ENCODE measurements around the gene CYP2A7.
"Not testable (repeated sequence)": the region's sequence is repeated elsewhere in the genome, so short reads cannot be mapped to it uniquely, and the experiment has no call there.

Gene CYP2A7

DNA sequence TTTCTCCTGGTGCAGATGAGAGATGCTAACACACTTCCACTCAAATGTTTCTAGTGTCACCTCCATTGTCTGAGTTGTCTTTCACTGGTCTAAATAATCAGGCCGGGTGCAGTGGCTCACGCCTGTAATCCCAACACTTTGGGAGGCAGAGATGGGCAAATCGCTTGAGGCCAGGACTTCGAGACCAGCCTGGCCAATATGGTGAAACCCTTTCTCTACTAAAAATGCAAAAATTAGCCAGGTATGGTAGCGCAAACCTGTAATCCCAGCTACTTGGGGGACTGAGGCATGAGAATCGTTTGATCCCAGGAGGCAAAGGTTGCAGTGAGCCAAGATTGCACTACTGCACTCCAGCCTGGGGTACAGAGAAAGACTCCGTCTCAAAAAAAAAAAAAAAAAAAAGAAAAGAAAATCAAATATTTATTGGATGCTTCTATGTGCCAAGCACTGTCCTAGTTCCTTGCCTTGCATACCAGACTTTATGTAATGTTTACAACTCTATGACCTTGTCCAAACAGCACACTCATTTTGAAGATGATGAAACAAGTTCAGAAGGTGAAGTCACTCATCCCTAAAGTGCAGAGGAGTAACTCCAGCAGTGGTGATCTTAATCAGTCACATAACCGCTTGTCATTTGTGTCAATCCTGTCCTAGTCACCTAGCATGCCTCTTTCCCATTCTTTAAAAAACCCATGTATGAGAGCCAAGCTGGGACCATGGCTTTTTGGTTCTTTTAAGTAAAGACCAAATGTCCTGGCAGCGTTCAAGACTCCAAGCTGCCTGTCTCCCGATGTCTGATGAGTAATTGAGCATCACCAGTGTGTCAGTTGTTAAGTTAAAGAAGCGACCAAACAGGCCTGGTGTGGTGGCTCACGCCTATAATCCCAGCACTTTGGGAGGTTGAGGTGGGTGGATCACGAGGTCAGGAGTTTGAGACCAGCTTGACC, 15.1 kb upstream of the CYP2A7 start:
- not testable (repeated sequence) for DNase-seq

DNA sequence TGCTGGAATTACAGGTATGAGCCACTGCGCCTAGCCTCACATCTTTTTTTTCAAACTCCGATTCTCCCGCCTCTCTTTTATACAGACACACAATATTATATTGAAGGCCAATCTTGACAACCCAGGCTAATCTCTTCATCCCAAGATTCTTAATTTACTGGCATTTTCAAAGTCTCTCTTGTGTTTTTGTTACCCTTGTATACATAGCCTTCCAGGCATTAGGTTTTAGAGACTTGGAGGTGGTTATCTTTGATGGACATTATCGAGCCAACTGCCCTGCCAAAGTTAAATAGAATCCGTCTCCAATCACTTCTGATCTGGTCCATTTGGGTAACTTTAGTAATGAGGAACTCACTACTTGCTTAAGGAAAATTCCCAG, 14.4 kb upstream of the CYP2A7 start:
- DNase-seq, result no peak

DNA sequence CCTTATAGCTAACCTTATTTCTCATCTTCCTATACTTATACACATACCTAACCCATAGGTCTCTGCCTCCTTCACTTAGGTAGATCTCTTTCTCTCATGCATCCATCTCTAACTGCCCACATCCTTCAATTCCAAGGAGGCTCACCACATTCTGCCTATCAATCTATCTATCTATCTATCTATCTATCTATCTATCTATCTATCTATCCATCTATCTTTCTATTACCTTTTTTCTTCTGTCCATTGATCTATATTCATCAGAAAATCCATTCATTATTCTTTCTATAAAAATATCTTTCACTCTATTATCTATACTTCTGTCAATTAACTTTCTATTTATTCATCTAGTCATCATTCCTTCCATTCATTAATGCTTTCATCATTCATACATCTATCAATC, 11.1 kb upstream of the CYP2A7 start:
- no peak for DNase-seq

DNA sequence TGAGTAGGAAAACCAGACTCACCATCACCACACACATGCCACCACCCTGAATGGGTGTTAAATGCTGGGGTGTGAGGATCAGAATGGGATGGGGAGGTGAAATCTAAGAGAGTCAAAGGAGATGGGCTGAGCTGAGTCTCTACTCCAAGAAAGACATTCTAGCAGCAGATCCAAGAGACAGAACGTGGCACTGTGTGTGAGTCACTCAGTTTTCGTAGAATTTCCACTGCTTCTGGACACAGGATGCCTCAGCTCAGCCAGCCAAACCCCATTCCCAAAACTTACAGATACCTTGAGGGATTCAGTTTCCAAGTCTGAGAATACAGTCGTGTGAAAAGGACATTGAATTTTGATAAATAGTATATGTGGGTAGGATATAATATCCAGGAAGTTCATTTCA, 7.3 kb upstream of the CYP2A7 start:
- DNase-seq, result no peak

DNA sequence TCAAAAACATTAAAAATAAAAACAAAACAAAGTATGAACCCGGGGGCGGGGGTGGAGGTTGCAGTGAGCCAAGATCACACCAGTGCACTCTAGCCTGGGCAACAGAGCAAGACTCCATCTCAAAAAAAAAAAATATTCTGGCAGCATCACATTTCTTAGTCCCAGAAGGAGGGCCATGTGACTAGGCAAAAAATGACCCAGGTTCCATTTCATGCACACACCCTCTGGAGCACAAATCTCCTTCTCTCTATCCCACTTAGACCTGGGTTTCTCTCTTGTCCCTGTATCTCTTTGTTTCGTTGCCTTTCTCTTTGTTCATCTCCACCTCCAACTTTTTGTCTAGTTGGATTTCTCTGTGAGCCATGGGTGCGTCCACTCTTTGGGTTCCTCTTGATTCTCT, 6.2 kb upstream of the CYP2A7 start:
- no peak for DNase-seq

DNA sequence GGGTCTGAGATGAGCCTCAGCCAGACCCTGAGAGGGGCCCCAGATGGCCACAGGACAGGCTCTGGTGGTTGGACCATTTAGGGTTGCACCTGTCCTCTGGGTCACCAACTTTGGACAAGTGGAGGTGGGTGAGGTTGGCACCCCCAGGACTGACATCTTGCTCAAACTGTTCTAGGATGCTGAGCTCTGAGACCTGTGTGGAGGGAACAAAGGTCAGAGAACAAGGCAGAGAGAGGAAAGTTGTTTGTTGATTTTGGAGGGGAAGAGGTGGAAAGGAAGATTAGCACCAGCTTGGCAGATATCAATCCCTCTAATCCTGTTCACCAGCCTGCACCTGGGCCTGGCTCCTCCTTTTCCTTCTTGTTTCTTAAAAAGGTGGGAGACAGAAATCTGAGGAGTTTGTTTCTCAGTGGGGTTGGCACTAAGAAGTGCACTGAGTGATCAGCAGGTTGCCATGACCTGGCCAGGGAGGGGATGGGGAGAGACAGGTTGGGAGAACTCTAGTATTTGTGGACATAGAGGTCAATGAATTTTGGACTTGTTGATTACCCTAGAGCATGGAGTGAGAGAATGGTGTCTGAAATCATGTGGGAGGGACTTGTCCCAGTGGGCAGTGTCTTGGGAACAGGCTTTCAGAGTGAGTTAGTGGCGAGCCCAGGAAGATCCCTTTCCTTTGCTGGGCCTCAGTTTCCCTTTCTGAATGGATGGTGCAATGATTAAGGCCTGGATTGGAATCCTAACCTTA, 2.3 kb upstream of the CYP2A7 start:
- not testable (repeated sequence) for DNase-seq

DNA sequence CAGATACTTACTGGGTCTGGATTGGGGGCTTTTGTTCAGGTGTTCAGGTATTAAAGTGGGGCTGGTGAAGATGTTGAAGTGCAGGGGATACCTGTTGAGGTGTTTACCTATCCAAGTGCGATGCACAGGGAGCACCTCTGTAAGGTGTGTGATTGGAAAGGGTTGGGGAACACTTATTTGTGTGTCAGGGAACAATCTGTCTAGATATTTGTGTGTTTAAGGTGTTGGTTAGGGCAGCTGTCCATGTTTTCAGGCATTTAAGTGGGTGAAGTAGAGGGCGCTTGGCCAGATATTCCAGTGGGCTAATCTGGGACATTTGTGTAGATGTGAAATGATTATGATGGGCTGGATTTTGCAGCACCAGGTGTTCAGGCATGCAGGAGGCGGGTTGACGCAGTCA, 2.7 kb downstream of the CYP2A7 start:
- DNase-seq, result not testable (repeated sequence)

DNA sequence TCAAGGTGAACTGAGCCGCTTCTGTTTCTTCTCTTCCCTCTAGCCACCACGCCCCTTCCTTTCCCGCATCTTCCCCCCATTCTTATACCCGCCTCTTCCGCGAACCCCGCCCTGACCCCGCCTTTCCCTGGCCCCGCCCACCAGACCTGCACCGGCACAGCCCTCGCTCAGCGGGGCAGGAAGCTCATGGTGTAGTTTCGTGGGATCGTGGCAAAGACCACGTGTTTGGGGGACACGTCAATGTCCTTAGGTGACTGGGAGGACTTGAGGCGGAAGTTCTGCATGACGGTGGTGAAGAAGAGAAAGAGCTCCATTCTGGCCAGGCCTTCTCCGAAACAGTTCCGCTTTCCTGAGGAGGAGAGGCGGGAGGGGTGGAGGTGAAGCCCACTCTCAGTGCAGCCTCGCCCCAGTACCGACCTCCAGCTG, 6.5 kb downstream of the CYP2A7 start:
- not testable (repeated sequence) for DNase-seq

DNA sequence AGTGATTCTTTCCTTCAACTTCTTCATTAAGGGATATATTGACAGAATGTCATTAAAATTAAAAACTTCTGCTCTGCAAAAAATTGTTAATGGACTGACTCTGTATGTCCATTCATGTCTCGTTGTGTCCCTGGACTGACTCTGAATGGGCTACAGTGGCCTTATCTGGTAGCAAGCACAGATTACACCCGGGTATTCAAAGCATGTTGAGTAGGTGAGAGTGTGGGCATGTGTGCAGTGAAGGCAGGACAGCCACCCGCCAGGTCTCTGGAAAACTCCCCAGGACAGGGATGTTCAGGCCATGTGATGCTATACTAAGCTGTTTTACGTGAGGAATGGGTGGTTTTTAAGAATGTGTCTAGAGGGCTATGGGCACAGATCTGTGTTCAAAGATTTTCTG, 7.2 kb downstream of the CYP2A7 start:
- not testable (repeated sequence) for DNase-seq

DNA sequence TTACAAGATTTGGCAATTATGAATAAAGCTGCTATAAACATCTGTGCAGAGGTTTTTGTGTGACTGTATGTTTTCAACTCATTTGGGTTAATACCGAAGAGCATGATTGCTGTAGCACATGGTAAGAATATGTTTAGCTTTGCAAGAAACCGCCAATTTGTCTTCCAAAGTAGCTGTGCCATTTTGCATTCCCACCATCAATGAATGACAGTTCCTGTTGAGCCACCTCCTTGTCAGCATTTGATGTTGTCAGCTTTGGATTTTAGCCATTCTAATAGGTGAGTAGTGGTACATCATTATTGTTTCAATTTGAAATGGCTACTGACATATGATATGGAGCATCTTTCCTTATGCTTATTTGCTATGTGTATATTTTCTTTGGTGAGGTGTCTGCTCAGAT, 8.2 kb downstream of the CYP2A7 start:
- not testable (repeated sequence) for DNase-seq

DNA sequence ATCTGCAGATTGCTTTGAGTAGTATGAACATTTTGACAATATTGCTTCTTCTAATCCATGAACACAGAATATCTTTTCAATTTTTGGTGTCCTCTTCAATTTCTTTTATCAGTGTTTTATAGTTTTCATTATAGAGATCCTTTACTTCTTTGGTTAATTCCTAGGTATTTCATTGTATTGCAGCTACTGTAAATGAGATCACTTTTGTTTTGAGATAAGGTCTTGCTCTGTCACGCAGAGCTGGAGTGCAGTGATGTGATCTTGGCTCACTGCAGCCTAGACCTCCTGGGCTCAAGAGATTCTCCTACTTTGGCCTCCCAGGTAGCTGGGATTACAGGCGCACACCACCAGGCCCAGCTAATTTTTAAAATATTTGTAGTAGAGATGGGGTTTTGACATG, 9.8 kb downstream of the CYP2A7 start:
- DNase-seq, result no peak

DNA sequence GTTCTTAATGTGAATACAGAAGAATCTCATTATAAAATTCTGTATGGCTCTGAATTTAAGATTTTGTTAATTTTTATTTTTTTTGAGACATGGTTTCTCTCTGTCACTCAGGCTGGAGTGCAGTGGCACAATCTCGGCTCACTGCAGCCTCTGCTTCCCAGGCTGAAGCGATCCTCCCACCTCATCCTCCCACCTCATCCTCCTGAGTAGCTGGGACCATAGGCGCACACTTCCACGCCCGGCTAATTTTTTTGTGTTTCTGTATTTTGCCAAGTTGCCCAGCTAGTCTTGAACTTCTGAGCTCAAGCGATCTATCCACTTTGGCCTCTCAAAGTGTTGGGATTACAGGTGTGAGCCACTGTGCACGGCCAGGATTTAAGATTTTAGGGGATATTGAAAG, 14.3 kb downstream of the CYP2A7 start:
- DNase-seq, result no peak

DNA sequence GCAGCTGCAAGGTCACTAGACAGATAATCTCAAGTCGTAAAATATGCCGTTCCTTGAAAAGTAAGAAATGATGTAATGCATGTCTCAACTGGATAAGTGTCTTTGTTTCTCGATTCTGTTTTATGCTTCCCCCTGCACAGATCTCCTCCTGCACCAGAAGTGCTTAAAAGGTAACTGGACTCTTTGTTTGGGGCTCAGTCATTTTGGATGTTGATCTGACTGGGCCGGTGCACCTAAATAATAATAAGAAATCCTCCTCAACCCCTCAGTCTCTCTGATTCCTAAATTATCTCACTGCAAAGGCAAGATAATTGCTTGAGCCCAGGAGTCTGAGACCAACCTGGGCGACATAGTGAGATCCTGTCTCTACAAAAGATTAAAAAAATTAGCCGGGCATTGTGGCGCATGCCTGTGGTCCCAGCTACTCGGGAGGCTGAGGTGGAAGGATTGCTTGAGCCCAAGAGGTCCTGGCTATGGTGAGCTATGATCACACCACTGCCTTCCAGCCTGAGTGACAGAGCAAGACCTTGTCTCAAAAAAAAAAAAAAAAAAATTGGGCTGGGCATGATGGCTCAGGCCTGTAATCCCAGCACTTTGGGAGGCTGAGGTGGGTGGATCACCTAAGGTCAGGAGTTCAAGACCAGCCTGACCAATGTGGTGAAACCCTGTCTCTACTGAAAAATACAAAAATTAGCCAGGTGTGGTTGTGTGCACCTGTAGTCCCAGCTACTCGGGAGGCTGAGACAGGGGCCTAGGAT, 17.1 kb downstream of the CYP2A7 start:
- DNase-seq, result not testable (repeated sequence)

DNA sequence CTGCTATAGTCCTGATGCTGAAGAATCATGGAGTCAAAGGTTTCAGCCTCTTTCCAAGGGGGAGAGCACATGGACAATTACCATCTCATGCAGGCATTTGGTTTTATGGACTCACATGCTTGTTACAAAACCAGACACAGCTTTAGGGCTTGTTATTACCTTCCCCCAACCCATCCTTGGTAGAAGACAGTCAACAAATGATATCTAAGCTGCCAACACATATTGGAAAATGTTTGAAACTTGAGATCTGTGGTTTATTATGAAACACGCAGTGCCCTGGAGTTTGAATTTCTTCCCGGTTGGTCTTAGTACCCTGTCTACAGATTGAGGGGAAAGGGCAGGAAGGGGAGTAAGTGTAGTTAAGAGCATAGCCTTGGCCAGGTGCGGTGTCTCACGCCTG, 19.2 kb downstream of the CYP2A7 start:
- no peak for DNase-seq

DNA sequence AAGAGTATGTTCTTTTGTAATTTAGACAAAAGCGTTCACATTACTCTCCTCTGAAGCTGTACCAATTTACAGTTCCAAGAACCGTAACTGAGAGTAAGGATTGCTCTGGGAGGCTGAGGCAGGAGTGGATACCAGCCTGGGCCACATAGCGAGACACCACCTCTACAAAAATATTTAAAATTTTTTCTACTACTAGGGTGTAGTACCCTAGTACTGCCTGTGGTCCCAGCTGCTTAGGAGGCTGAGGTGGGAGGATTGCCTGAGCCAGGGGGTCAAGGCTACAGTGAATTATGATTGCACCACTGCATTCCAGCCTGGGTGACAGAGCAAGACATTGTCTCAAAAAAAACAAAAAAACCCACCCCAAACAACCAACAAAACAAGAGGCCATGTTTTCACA, 19.7 kb downstream of the CYP2A7 start:
- no peak for DNase-seq

DNA sequence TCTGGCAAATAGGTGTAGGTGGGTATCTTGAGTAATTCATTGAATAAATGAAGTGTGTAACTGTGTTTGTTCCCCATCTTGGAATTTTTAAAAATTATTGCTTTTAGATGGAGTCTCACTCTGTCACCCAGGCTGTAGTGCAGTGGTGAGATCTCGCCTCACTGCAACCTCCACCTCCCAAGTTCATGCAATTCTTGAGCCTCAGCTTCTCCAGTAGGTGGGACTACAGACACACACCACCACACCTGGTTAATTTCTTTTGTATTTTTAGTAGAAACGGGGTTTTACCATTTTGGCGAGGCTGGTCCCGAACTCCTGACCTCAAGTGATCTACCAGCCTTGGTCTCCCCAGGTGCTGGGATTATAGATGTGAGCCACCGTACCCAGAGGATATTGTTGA, 23.9 kb downstream of the CYP2A7 start:
- DNase-seq, result no peak

DNA sequence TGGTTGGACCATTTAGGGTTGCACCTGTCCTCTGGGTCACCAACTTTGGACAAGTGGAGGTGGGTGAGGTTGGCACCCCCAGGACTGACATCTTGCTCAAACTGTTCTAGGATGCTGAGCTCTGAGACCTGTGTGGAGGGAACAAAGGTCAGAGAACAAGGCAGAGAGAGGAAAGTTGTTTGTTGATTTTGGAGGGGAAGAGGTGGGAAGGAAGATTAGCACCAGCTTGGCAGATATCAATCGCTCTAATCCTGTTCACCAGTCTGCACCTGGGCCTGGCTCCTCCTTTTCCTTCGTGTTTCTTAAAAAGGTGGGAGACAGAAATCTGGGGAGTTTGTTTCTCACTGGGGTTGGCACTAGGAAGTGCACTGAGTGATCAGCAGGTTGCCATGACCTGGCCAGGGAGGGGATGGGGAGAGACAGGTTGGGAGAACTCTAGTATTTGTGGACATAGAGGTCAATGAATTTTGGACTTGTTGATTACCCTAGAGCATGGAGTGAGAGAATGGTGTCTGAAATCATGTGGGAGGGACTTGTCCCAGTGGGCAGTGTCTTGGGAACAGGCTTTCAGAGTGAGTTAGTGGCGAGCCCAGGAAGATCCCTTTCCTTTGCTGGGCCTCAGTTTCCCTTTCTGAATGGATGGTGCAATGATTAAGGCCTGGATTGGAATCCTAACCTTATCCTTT, 29.4 kb downstream of the CYP2A7 start:
- not testable (repeated sequence) for DNase-seq

DNA sequence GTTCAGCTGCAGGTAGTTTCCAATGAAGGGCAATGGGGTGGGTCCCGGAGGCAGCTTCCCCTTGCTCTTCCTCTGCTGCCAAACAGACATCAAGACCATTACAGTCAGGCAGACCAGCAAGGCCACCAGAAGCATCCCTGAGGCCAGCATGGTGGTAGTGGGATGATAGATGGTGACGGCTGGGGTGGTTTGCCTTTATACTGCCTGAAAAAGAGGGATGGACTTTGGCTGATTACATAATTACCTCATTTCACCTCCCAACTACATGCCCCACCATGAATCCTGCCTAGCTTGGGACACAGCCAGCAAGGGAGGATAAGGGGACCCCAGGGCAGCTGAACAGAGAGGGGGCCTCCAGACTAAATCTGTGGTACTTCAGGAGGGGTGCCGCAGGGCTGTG, 31.8 kb downstream of the CYP2A7 start, which contains the start of gene CYP2A6:
Gene CYP2A6, minus strand, starts transcription at position 171 of the 400 bp plus-strand sequence. Its CDS starts 21 bp downstream, at position 150.
- not testable (repeated sequence) for DNase-seq

DNA sequence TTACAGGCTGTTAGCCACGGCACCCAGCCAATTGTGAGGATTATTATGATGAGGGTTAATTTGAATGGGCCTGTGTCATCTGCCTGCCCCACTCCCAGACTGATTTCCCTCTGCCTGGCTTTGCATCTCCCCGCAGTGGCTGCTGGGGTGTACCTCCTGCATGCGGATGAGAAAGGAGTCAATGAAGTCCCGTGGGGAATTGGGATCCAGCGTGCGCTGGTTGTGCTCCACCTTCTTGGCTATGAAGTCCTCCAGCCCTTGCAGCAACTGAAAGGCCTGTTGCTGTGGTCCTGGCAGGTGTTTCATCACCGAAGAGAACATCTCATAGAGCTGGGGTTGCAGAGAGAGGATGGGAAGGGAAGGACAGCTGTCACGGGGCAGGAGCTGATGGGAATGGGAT, 35.3 kb downstream of the CYP2A7 start:
- not testable (repeated sequence) for DNase-seq

DNA sequence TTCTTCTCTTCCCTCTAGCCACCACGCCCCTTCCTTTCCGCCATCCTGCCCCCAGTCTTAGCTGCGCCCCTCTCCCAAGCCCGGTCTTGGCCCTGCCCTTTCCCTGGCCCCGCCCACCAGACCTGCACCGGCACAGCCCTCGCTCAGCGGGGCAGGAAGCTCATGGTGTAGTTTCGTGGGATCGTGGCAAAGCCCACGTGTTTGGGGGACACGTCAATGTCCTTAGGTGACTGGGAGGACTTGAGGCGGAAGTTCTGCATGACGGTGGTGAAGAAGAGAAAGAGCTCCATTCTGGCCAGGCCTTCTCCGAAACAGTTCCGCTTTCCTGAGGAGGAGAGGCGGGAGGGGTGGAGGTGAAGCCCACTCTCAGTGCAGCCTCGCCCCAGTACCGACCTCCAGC, 38.4 kb downstream of the CYP2A7 start:
- DNase-seq, result not testable (repeated sequence)

DNA sequence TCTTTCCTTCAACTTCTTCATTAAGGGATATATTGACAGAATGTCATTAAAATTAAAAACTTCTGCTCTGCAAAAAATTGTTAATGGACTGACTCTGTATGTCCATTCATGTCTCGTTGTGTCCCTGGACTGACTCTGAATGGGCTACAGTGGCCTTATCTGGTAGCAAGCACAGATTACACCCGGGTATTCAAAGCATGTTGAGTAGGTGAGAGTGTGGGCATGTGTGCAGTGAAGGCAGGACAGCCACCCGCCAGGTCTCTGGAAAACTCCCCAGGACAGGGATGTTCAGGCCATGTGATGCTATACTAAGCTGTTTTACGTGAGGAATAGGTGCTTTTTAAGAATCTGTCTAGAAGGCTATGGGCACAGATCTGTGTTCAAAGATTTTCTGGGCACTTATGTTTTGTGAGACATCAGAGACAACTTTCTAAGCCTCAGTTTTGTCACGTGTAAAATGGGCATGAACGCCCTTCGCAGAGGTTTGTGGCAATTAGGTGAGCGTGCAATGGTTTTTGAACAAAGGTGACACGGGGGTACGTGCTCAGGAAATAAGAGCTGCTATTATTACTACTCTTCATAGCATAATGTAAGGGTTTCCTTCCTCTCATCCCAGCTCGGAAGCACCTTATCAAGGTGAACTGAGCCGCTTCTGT, 38.9 kb downstream of the CYP2A7 start:
- not testable (repeated sequence) for DNase-seq

DNA sequence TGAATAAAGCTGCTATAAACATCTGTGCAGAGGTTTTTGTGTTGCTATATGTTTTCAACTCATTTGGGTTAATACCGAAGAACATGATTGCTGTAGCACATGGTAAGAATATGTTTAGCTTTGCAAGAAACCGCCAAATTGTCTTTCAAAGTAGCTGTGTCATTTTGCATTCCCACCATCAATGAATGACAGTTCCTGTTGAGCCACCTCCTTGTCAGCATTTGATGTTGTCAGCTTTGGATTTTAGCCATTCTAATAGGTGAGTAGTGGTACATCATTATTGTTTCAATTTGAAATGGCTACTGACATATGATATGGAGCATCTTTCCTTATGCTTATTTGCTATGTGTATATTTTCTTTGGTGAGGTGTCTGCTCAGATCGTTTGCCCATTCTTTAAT, 40.0 kb downstream of the CYP2A7 start:
- not testable (repeated sequence) for DNase-seq

Data from fibroblast of skin of scalp (primary cell).